Left renal pelvis (tissue), 4 donors: ENCODE results near the gene PARD3B. TPM values are rescaled to one million over a fixed set of nuclear protein-coding genes. Genes with fewer than 3 reads are reported as not detected.

Experiments used
- DNase-seq, 4 donors: peaks; one replicate each; pipeline ENCODE4 v3.0.0-alpha.2; 2013; ENCODE audit warnings: low read depth in 4 of 4, low spot score in 3 of 4
- polyA plus RNA-seq, 4 donors: library from polyadenylated mRNA; unstranded; fragments of 120-200 nt; gene quantifications; one replicate each; pipeline ENCODE4 v1.2.1, GENCODE V29; 2013; ENCODE audit not compliant: insufficient read length in 4 of 4

PARD3B gene
- polyA plus RNA-seq, 4 donors = 22.6 to 39.0 (median 35.4) TPM

GRCh38 chr2:205089958-205090357, 544.7 kb downstream of the PARD3B start:
- no peak for DNase-seq

- DNase-seq = no peak
Observed at GRCh38 chr2:205091411-205091810, 546.1 kb downstream of the PARD3B start.

GRCh38 chr2:205094031-205094430, 548.8 kb downstream of the PARD3B start:
- no peak for DNase-seq

GRCh38 chr2:205103699-205104098, 558.4 kb downstream of the PARD3B start:
- no peak for DNase-seq

DNA sequence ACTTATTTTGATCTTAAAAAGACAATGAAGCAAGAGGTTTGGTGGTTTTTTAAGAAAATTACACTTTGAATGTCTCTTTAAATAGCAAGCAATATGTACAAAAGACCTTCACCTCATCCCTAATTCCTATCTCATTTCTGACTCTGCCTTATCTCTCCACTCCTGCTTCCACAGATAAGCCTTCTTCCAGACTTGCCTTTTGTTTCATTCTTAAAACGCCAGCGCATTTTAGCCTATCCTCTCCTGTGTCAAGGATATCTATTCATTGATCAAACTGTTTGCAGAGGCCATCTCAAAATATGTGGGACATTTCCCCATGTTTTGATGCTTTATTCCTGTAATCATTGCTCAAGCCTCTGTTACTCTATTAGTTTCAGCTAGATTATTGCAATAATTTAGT, 562.5 kb downstream of the PARD3B start:
- DNase-seq = no peak

GRCh38 chr2:205115511-205115910, 570.2 kb downstream of the PARD3B start:
- DNase-seq = no peak

DNA sequence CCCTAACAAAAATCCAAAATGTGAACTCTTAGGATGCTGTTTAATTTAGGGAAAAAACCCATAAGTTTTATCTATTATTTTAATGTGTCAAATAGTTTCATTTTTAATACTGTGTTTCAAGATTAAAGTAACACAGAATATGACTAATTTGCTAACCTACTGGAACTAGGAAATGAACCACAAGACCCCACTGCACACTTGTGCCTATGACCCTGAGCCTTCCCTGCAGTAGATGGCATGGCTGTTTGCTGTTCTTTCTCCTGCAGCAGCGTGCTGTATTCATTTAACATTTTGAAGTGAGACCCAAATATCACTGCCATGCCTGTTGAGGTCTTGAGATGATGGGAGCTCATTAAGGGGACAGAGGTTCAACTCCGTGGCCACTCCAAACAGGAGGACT, 571.9 kb downstream of the PARD3B start:
- no peak for DNase-seq

GRCh38 chr2:205119136-205119535, 573.9 kb downstream of the PARD3B start:
- no peak for DNase-seq

- no peak for DNase-seq
Observed at GRCh38 chr2:205128726-205129125, 583.5 kb downstream of the PARD3B start.

DNA sequence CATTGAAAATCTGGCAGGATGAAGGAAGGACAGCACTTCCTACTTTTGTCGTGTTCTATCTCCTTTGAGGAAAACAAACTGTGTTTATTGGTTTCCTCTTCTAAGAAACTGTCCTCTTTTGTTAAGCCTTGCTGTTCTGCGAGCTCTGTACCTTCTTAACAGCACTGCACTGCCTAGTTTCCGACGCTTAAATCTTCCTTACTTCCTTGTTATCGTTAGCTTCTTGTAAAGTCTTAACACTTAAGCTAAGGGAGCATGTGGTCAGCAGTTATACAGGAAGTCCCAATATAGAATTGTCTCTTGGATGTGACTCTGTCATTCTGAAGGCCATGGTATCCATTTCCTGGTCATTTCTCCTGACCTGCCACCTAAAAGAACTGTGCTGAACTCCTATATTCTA, 584.3 kb downstream of the PARD3B start:
- DNase-seq = no peak

GRCh38 chr2:205130111-205130829, 585.0 kb downstream of the PARD3B start:
- DNase-seq = no peak

GRCh38 chr2:205133544-205133943, 588.3 kb downstream of the PARD3B start:
- DNase-seq = no peak

GRCh38 chr2:205138735-205139134, 593.5 kb downstream of the PARD3B start:
- DNase-seq = no peak

DNA sequence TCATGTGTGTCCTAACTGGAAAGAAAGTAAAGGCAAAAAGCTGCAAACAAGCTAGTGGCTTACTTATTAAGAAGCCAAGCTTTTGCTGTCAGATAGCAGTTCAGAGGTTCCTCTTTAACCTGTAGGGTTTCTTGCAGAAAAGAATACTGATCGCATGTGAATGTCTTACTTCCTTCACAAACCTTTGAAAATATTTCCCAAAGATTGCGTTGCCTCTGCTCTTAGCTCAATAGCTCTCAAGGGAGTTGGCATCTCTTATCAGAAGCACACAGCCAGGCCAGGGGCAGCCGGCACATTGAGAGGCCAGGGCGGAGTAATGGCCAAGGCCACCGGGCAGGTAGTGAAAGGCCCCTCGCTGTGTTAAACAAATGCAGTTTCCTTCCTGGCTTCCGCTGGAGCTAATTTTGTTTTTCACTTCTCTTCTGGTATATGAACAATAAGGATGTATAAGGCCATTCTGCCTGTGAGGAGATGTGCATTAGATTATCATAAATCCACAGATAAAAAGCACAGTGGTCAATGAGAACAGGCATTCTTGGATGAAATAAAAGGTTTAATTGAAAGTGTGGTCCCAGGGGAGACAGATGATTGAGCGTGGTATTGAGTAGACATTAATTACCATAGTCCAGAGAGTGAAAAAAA, 594.7 kb downstream of the PARD3B start:
- no peak for DNase-seq

- DNase-seq = no peak
Observed at GRCh38 chr2:205141381-205141780, 596.1 kb downstream of the PARD3B start.

DNA sequence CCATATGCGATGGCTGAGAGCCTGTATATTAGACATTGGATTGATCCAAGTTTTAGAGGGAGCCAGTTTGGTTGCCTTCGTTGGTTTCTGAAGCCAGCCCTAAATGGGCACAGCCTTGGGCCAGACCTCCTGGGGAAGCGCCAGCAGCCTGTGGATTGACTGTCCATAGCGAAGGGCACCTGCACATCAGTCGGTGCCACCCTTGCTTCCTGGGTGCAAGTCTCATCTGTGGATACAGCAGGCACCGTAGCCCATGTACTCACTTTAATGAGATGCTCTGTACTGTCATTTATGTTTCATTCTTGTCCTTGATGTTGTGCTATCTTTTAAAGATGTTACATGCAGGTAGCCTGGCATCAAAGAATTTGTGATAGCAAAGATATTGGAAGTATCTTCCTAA, 600.6 kb downstream of the PARD3B start:
- no peak for DNase-seq

DNA sequence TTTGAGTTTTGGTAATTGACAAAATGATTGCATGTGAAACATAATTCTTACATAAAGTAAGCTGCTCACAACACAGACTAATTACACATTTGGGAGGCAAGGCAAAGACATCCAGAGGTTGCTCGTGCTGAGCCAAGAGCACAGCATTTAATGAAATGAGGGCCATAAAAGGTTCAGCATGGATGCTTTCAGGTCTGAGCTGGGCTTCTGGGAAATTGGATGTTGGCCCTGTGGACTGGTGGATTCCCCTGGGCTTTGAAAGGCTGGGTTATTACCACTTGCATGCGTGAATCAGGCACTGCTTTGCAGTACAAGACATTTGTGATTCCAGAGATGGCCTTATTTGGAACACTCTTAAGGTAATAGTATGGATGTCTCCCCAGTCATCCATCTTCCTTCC, 603.5 kb downstream of the PARD3B start:
- DNase-seq = no peak

- no peak for DNase-seq
Observed at GRCh38 chr2:205156457-205156856, 611.2 kb downstream of the PARD3B start.

DNA sequence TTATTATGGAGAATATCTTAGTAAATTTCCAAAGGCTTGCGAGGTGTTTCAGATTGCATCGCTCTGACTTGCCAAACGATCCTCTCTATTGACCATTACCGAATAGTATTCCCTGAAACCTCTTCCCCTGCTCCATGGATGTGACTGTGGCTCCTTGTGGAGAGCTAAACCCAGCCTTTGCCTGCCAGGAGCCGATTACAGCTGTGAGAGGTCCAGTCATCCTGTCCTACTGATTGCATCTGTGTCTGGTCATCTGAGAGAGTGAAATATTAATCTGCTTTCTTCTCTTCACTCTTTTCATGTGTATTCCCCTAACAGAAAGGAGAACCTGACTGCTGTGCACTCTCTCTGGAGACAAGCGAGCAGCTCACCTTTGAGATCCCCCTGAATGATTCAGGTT, 613.1 kb downstream of the PARD3B start:
- DNase-seq = no peak

GRCh38 chr2:205161156-205161839, 616.0 kb downstream of the PARD3B start:
- no peak for DNase-seq

- no peak for DNase-seq
Observed at GRCh38 chr2:205166745-205167144, 621.5 kb downstream of the PARD3B start.

- no peak for DNase-seq
Observed at GRCh38 chr2:205169012-205169411, 623.7 kb downstream of the PARD3B start.
